Measurements from ENCODE around the gene SCN3B. TPM values are rescaled to one million over a fixed set of nuclear protein-coding genes. Genes with fewer than 3 reads are reported as not detected.

SCN3B gene
- polyA plus RNA-seq, 1 donor (not counting 4 experiments of a cell fraction or from before 2014, with no cell fraction given), result 0.08 TPM

GRCh38 chr11:123692961-123693360 is 38.5 kb upstream of the SCN3B start:
- dilution Hi-C loops (cut with MboI; ENCODE audit: extremely low pct_ligation_motif_present, low sequenced_read_pairs), result no loop called here
- no peaks in the 10 kb centered on the region for H3K4me1 ChIP-seq (ENCODE audit: control insufficient read depth, extremely low read depth, insufficient read depth, low read length)
- no peaks in the 10 kb centered on the region for H4K20me1 ChIP-seq (ENCODE audit: control insufficient read depth, extremely low read depth, insufficient read depth, low read length)
- H3K4me3 ChIP-seq (ENCODE audit: control insufficient read depth in 2 of 3, extremely low read depth in 1 of 3, insufficient read depth in 2 of 3, low read depth in 1 of 3, low read length in 3 of 3), result no peak overlapping the region
- no peak overlapping the region for H3K27ac ChIP-seq (ENCODE audit: control insufficient read depth, insufficient read depth, low read length)
- H3K36me3 ChIP-seq (ENCODE audit: control insufficient read depth in 2 of 2, extremely low read depth in 1 of 2, insufficient read depth in 2 of 2, low read length in 2 of 2), result no peaks in the 10 kb centered on the region
- no peak overlapping the region for H2AFZ ChIP-seq (ENCODE audit: control insufficient read depth, low read length)
- no peaks in the 10 kb centered on the region for H3K9me1 ChIP-seq (ENCODE audit: control insufficient read depth, extremely low read depth, insufficient read depth, low read length)
- FAIRE-seq (no peak), DNase-seq (ENCODE audit: low read depth, low spot score) (no peak)
- H3K9me3 ChIP-seq (ENCODE audit: control insufficient read depth, low read depth, low read length), result no peaks in the 10 kb centered on the region
- H3K79me2 ChIP-seq (ENCODE audit: control insufficient read depth, insufficient read depth, low read length), result no peaks in the 10 kb centered on the region
- TF ChIP-seq CTCF (optimal IDR thresholded peaks at IDR 0.05 in 1 of 3, IDR thresholded peaks at IDR 0.05 in 1 of 3, conservative IDR thresholded peaks at IDR 0.05 in 1 of 3; ENCODE audit: extremely low read depth in 1 of 3, insufficient read depth in 2 of 3, low read length in 3 of 3) (no peak), EZH2 (IDR thresholded peaks at IDR 0.05; ENCODE audit: low read length) (no peak)
- H3K27me3 ChIP-seq (ENCODE audit: control insufficient read depth, extremely low read depth, insufficient read depth, low read length), result no peaks in the 10 kb centered on the region
- no peak overlapping the region for H3K4me2 ChIP-seq (ENCODE audit: control insufficient read depth, extremely low read depth, insufficient read depth, low read depth, low read length)
- no peak overlapping the region for H3K9ac ChIP-seq (ENCODE audit: control insufficient read depth, extremely low read depth, insufficient read depth, low read length)

- no peak for TF ChIP-seq CTCF (optimal IDR thresholded peaks at IDR 0.05 in 1 of 3, IDR thresholded peaks at IDR 0.05 in 1 of 3, conservative IDR thresholded peaks at IDR 0.05 in 1 of 3; ENCODE audit: extremely low read depth in 1 of 3, insufficient read depth in 2 of 3, low read length in 3 of 3)
- no peak for TF ChIP-seq EZH2 (IDR thresholded peaks at IDR 0.05; ENCODE audit: low read length)
- Histone ChIP-seq H2AFZ (ENCODE audit: control insufficient read depth, low read length) (no peak overlapping the region), H3K36me3 (ENCODE audit: control insufficient read depth in 2 of 2, extremely low read depth in 1 of 2, insufficient read depth in 2 of 2, low read length in 2 of 2) (no peaks in the 10 kb centered on the region), H3K4me2 (ENCODE audit: control insufficient read depth, extremely low read depth, insufficient read depth, low read depth, low read length) (no peak overlapping the region), H3K9me3 (ENCODE audit: control insufficient read depth, low read depth, low read length) (no peaks in the 10 kb centered on the region), H3K4me3 (ENCODE audit: control insufficient read depth in 2 of 3, extremely low read depth in 1 of 3, insufficient read depth in 2 of 3, low read depth in 1 of 3, low read length in 3 of 3) (no peak overlapping the region), H4K20me1 (ENCODE audit: control insufficient read depth, extremely low read depth, insufficient read depth, low read length) (no peaks in the 10 kb centered on the region), H3K4me1 (ENCODE audit: control insufficient read depth, extremely low read depth, insufficient read depth, low read length) (no peaks in the 10 kb centered on the region), H3K9ac (ENCODE audit: control insufficient read depth, extremely low read depth, insufficient read depth, low read length) (no peak overlapping the region), H3K27ac (ENCODE audit: control insufficient read depth, insufficient read depth, low read length) (no peak overlapping the region), H3K79me2 (ENCODE audit: control insufficient read depth, insufficient read depth, low read length) (no peaks in the 10 kb centered on the region), H3K27me3 (ENCODE audit: control insufficient read depth, extremely low read depth, insufficient read depth, low read length) (no peaks in the 10 kb centered on the region), H3K9me1 (ENCODE audit: control insufficient read depth, extremely low read depth, insufficient read depth, low read length) (no peaks in the 10 kb centered on the region)
- FAIRE-seq (no peak), DNase-seq (ENCODE audit: low read depth, low spot score) (no peak)
- dilution Hi-C loops (cut with MboI; ENCODE audit: extremely low pct_ligation_motif_present, low sequenced_read_pairs), result no loop called here
These were observed 36.1 kb upstream of the SCN3B start for GRCh38 chr11:123690485-123690884.
